Renal cortical epithelial cell (primary cell): ENCODE data around the gene G6PC2. TPM values are rescaled to one million over a fixed set of nuclear protein-coding genes. Genes with fewer than 3 reads are reported as not detected.
A peak's percentile ranks its signal among the peaks of the same experiment; 100 is the strongest.
"Not testable (repeated sequence)": the region's sequence is repeated elsewhere in the genome, so short reads cannot be mapped to it uniquely, and the experiment has no call there.

Experiments used
- DNase-seq: peaks from one replicate; pipeline ENCODE4 v3.0.0-alpha.2; 2011; ENCODE audit warnings: low read depth
- total RNA-seq: library from RNA; depleted of rRNA; stranded (reverse); fragments of >200 nt; gene quantifications from 2 replicates; pipeline ENCODE4 v1.2.3, GENCODE V29; 2014

G6PC2 gene
- total RNA-seq, 1 donor from 2014 or later, result not detected

GRCh38 chr2:168904358-168904757 lies 3.3 kb downstream of the G6PC2 start:
- no peak for DNase-seq

GRCh38 chr2:168907940-168908662 lies 7.0 kb downstream of the G6PC2 start:
- no peak for DNase-seq

GRCh38 chr2:168910330-168910729 lies 9.2 kb downstream of the G6PC2 start:
- no peak for DNase-seq

- no peak for DNase-seq
Observed at GRCh38 chr2:168912466-168912865, 11.4 kb downstream of the G6PC2 start.

GRCh38 chr2:168912901-168913369 lies 11.8 kb downstream of the G6PC2 start:
- no peak for DNase-seq

GRCh38 chr2:168913495-168913894 lies 12.4 kb downstream of the G6PC2 start:
- no peak for DNase-seq

GRCh38 chr2:168915441-168916330 lies 14.6 kb downstream of the G6PC2 start:
- no peak for DNase-seq

- no peak for DNase-seq
Observed at GRCh38 chr2:168916331-168916675, 15.2 kb downstream of the G6PC2 start.

GRCh38 chr2:168920504-168921157 lies 19.5 kb downstream of the G6PC2 start:
- DNase-seq, result peak; percentile 33

- DNase-seq, result no peak
Observed at GRCh38 chr2:168926621-168927386, 25.7 kb downstream of the G6PC2 start.

GRCh38 chr2:168928113-168928831 lies 27.2 kb downstream of the G6PC2 start:
- DNase-seq, result peak; percentile 14

GRCh38 chr2:168929031-168929430 lies 27.9 kb downstream of the G6PC2 start:
- no peak for DNase-seq

- DNase-seq, result no peak
Observed at GRCh38 chr2:168930242-168930641, 29.2 kb downstream of the G6PC2 start.

GRCh38 chr2:168932174-168932573 lies 31.1 kb downstream of the G6PC2 start:
- DNase-seq, result not testable (repeated sequence)

- DNase-seq, result peak; percentile 77
Observed at GRCh38 chr2:168934826-168935225, 33.7 kb downstream of the G6PC2 start.

GRCh38 chr2:168935810-168936581 lies 34.9 kb downstream of the G6PC2 start:
- DNase-seq, result peak; percentile 32

- DNase-seq, result no peak
Observed at GRCh38 chr2:168939061-168939460, 38.0 kb downstream of the G6PC2 start.

- no peak for DNase-seq
Observed at GRCh38 chr2:168939918-168940317, 38.8 kb downstream of the G6PC2 start.

GRCh38 chr2:168941297-168941696 lies 40.2 kb downstream of the G6PC2 start:
- no peak for DNase-seq

- no peak for DNase-seq
Observed at GRCh38 chr2:168944065-168944464, 43.0 kb downstream of the G6PC2 start.
